GM23338 (cell line): Measurements from ENCODE around the gene CDH5. TPM values are rescaled to one million over a fixed set of nuclear protein-coding genes. Genes with fewer than 3 reads are reported as not detected.

Source experiments
- ATAC-seq: fragments of 200-7000 bp; cut with Tn5 transposase; 3 replicates; pipeline ENCODE4 v1.9.1; 2020
- DNase-seq: peaks from one replicate; pipeline ENCODE4 v3.0.0-alpha.2; 2015; ENCODE audit warnings: low spot score
- H2AFZ ChIP-seq: fragments of 200-600 bp; sonication (generic); 2 replicates; pipeline ENCODE4 v1.8.0; 2016; ENCODE audit warnings: antibody characterized with exemption, mild to moderate bottlenecking, moderate library complexity
- H3F3A ChIP-seq: fragments of 200-600 bp; sonication (generic); replicated peaks from 2 replicates; pipeline ENCODE4 v1.8.0; 2017; ENCODE audit warnings: antibody characterized with exemption, mixed run types, low read depth
- H3K27ac ChIP-seq: fragments of 200-600 bp; sonication (generic); 2 replicates; pipeline ENCODE4 v1.6.1; 2016; ENCODE audit warnings: low read depth
- H3K27me3 ChIP-seq: fragments of 200-600 bp; sonication (generic); 2 replicates; pipeline ENCODE4 v1.8.0; 2016; ENCODE audit warnings: mild to moderate bottlenecking, mixed run types, moderate library complexity; ENCODE audit not compliant: insufficient read depth
- H3K36me3 ChIP-seq: fragments of 200-600 bp; sonication (generic); 2 replicates; pipeline ENCODE4 v1.8.0; 2016; ENCODE audit warnings: mild to moderate bottlenecking; ENCODE audit not compliant: insufficient read depth
- H3K4me1 ChIP-seq: fragments of 200-600 bp; sonication (generic); 2 replicates; pipeline ENCODE4 v1.8.0; 2016; ENCODE audit warnings: mild to moderate bottlenecking, moderate library complexity; ENCODE audit not compliant: insufficient read depth
- H3K4me2 ChIP-seq: fragments of 200-600 bp; sonication (generic); 2 replicates; pipeline ENCODE4 v1.7.1; 2017; ENCODE audit warnings: mixed run types
- H3K4me3 ChIP-seq: fragments of 200-600 bp; sonication (generic); 2 replicates; pipeline ENCODE4 v1.6.1; 2016; ENCODE audit warnings: mixed run types
- H3K79me2 ChIP-seq: fragments of 200-600 bp; sonication (generic); replicated peaks from 2 replicates; pipeline ENCODE4 v1.8.0; 2017; ENCODE audit warnings: mild to moderate bottlenecking; ENCODE audit not compliant: insufficient read depth
- H3K9me2 ChIP-seq: fragments of 200-600 bp; sonication (generic); 2 replicates; pipeline ENCODE4 v1.8.0; 2017; ENCODE audit not compliant: insufficient read depth
- H4K20me1 ChIP-seq: fragments of 200-600 bp; sonication (generic); replicated peaks from 2 replicates; pipeline ENCODE4 v1.8.0; 2017; ENCODE audit warnings: mild to moderate bottlenecking; ENCODE audit not compliant: insufficient read depth
- H3K27ac Mint-ChIP-seq: 2 replicates; pipeline ENCODE4 v1.8.0; 2020; ENCODE audit warnings: inconsistent platforms, mild to moderate bottlenecking, moderate library complexity, mixed read lengths
- H3K27me3 Mint-ChIP-seq: 3 replicates; pipeline ENCODE4 v1.8.0; 2022; ENCODE audit warnings: low read depth, mild to moderate bottlenecking, moderate library complexity, mixed read lengths, inconsistent platforms; ENCODE audit not compliant: insufficient read depth, poor library complexity
- H3K36me3 Mint-ChIP-seq: 3 replicates; pipeline ENCODE4 v1.8.0; 2021; ENCODE audit warnings: low read depth, mild to moderate bottlenecking, inconsistent platforms, moderate library complexity, mixed read lengths
- H3K4me1 Mint-ChIP-seq: 3 replicates; pipeline ENCODE4 v1.8.0; 2020; ENCODE audit warnings: mild to moderate bottlenecking, inconsistent platforms, mixed read lengths
- H3K4me3 Mint-ChIP-seq: 3 replicates; pipeline ENCODE4 v1.8.0; 2021; ENCODE audit warnings: moderate library complexity, mild to moderate bottlenecking, inconsistent platforms, mixed read lengths
- H3K9me3 Mint-ChIP-seq: 3 replicates; pipeline ENCODE4 v1.8.0; 2020; ENCODE audit warnings: moderate library complexity, mild to moderate bottlenecking, inconsistent platforms, mixed read lengths
- EZH2 ChIP-seq: fragments of 200-600 bp; sonication (generic); IDR thresholded peaks from one replicate; pipeline ENCODE4 v1.8.0; 2017; ENCODE audit warnings: antibody characterized with exemption, mild to moderate bottlenecking, low read depth; ENCODE audit not compliant: unreplicated experiment
- EZH2phosphoT487 ChIP-seq: fragments of 200-600 bp; sonication (generic); IDR thresholded peaks from one replicate; pipeline ENCODE4 v1.8.1; 2018; ENCODE audit warnings: antibody characterized with exemption; ENCODE audit not compliant: unreplicated experiment
- POLR2AphosphoS5 ChIP-seq: IDR thresholded peaks from 2 replicates; pipeline ENCODE4 v1.6.1; 2016; ENCODE audit warnings: antibody characterized with exemption, low read depth
- STAT1 ChIP-seq: IDR thresholded peaks from one replicate; pipeline ENCODE4 v1.6.1; 2016; ENCODE audit warnings: antibody characterized with exemption; ENCODE audit not compliant: unreplicated experiment
- ZNF331 ChIP-seq: fragments of 250-450 bp; sonication (Bioruptor Pico); IDR thresholded peaks from 2 replicates; pipeline ENCODE4 v1.5.0; 2020; ENCODE audit warnings: low read depth, mild to moderate bottlenecking, moderate library complexity
- polyA plus RNA-seq: library from polyadenylated mRNA; unstranded; fragments of >200 nt; fragmentation: Nextera tagmentation; extraction: Ambion mirVana; gene quantifications from 2 replicates; pipeline ENCODE4 v1.2.1, GENCODE V29; 2016
- total RNA-seq: library from RNA; depleted of rRNA; stranded (reverse); fragments of >200 nt; shearing (Covaris generic); gene quantifications from 2 replicates; pipeline ENCODE4 v1.2.3, GENCODE V29; 2014
- TF ChIP-seq, protein P1 (sequence below), 2 experiments: fragments of 200-600 bp in 1 of 2; sonication (generic) in 1 of 2; conservative IDR thresholded peaks; 2 replicates each; pipeline versions ENCODE4 v1.5.1 to v1.6.1; 2016 to 2017; ENCODE audit warnings: antibody characterized with exemption in 2 of 2, low read depth in 2 of 2, mild to moderate bottlenecking in 2 of 2, moderate library complexity in 1 of 2
- TF ChIP-seq, protein P2 (sequence below): fragments of 250-450 bp; sonication (Bioruptor Pico); IDR thresholded peaks from 2 replicates; pipeline ENCODE4 v1.5.0; 2020; ENCODE audit warnings: mild to moderate bottlenecking, moderate library complexity
- TF ChIP-seq, protein P3 (sequence below): IDR thresholded peaks from 2 replicates; pipeline ENCODE4 v1.6.1; 2016; ENCODE audit warnings: antibody characterized with exemption

Gene CDH5
- total and polyA plus RNA-seq, 2 experiments from 2014 or later, result 0.18 TPM; not detected in 1

- DNase-seq (no peak), ATAC-seq (no peak)
- Mint-ChIP-seq H3K27me3 (peaks cover 18% of the 10 kb centered on the region), H3K36me3 (no peaks in the 10 kb centered on the region), H3K4me1 (peaks cover 49% of the 10 kb centered on the region), H3K4me3 (no peak overlapping the region), H3K9me3 (no peaks in the 10 kb centered on the region), H3K27ac (no peak overlapping the region)
- Histone ChIP-seq H3K4me1 (peaks cover 9% of the 10 kb centered on the region; the same call in 1 of the 2 replicates), H3K4me3 (no peak overlapping the region), H3K36me3 (no peaks in the 10 kb centered on the region), H3K9me2 (no peaks in the 10 kb centered on the region), H3F3A (no peaks in the 10 kb centered on the region), H3K4me2 (no peak overlapping the region), H4K20me1 (no peaks in the 10 kb centered on the region), H3K27ac (no peak overlapping the region), H3K27me3 (no peaks in the 10 kb centered on the region), H3K79me2 (no peaks in the 10 kb centered on the region), H2AFZ (no peak overlapping the region)
- TF ChIP-seq EZH2 (no peak), EZH2phosphoT487 (no peak), ZNF331 (CRISPR knock-in tag) (no peak), STAT1 (no peak), POLR2AphosphoS5 (no peak)
- TF ChIP-seq, protein P1, sequence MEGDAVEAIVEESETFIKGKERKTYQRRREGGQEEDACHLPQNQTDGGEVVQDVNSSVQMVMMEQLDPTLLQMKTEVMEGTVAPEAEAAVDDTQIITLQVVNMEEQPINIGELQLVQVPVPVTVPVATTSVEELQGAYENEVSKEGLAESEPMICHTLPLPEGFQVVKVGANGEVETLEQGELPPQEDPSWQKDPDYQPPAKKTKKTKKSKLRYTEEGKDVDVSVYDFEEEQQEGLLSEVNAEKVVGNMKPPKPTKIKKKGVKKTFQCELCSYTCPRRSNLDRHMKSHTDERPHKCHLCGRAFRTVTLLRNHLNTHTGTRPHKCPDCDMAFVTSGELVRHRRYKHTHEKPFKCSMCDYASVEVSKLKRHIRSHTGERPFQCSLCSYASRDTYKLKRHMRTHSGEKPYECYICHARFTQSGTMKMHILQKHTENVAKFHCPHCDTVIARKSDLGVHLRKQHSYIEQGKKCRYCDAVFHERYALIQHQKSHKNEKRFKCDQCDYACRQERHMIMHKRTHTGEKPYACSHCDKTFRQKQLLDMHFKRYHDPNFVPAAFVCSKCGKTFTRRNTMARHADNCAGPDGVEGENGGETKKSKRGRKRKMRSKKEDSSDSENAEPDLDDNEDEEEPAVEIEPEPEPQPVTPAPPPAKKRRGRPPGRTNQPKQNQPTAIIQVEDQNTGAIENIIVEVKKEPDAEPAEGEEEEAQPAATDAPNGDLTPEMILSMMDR (conservative IDR thresholded peaks at IDR 0.05; ENCODE audit: low read depth in 2 of 2), result no peak
- TF ChIP-seq, protein P2, sequence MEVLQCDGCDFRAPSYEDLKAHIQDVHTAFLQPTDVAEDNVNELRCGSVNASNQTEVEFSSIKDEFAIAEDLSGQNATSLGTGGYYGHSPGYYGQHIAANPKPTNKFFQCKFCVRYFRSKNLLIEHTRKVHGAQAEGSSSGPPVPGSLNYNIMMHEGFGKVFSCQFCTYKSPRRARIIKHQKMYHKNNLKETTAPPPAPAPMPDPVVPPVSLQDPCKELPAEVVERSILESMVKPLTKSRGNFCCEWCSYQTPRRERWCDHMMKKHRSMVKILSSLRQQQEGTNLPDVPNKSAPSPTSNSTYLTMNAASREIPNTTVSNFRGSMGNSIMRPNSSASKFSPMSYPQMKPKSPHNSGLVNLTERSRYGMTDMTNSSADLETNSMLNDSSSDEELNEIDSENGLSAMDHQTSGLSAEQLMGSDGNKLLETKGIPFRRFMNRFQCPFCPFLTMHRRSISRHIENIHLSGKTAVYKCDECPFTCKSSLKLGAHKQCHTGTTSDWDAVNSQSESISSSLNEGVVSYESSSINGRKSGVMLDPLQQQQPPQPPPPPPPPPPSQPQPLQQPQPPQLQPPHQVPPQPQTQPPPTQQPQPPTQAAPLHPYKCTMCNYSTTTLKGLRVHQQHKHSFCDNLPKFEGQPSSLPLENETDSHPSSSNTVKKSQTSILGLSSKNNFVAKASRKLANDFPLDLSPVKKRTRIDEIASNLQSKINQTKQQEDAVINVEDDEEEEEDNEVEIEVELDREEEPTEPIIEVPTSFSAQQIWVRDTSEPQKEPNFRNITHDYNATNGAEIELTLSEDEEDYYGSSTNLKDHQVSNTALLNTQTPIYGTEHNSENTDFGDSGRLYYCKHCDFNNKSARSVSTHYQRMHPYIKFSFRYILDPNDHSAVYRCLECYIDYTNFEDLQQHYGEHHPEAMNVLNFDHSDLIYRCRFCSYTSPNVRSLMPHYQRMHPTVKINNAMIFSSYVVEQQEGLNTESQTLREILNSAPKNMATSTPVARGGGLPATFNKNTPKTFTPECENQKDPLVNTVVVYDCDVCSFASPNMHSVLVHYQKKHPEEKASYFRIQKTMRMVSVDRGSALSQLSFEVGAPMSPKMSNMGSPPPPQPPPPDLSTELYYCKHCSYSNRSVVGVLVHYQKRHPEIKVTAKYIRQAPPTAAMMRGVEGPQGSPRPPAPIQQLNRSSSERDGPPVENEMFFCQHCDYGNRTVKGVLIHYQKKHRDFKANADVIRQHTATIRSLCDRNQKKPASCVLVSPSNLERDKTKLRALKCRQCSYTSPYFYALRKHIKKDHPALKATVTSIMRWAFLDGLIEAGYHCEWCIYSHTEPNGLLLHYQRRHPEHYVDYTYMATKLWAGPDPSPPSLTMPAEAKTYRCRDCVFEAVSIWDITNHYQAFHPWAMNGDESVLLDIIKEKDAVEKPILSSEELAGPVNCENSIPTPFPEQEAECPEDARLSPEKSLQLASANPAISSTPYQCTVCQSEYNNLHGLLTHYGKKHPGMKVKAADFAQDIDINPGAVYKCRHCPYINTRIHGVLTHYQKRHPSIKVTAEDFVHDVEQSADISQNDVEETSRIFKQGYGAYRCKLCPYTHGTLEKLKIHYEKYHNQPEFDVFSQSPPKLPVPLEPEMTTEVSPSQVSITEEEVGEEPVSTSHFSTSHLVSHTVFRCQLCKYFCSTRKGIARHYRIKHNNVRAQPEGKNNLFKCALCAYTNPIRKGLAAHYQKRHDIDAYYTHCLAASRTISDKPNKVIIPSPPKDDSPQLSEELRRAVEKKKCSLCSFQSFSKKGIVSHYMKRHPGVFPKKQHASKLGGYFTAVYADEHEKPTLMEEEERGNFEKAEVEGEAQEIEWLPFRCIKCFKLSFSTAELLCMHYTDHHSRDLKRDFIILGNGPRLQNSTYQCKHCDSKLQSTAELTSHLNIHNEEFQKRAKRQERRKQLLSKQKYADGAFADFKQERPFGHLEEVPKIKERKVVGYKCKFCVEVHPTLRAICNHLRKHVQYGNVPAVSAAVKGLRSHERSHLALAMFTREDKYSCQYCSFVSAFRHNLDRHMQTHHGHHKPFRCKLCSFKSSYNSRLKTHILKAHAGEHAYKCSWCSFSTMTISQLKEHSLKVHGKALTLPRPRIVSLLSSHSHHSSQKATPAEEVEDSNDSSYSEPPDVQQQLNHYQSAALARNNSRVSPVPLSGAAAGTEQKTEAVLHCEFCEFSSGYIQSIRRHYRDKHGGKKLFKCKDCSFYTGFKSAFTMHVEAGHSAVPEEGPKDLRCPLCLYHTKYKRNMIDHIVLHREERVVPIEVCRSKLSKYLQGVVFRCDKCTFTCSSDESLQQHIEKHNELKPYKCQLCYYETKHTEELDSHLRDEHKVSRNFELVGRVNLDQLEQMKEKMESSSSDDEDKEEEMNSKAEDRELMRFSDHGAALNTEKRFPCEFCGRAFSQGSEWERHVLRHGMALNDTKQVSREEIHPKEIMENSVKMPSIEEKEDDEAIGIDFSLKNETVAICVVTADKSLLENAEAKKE (CRISPR knock-in tag), result no peak
- TF ChIP-seq, protein P3, sequence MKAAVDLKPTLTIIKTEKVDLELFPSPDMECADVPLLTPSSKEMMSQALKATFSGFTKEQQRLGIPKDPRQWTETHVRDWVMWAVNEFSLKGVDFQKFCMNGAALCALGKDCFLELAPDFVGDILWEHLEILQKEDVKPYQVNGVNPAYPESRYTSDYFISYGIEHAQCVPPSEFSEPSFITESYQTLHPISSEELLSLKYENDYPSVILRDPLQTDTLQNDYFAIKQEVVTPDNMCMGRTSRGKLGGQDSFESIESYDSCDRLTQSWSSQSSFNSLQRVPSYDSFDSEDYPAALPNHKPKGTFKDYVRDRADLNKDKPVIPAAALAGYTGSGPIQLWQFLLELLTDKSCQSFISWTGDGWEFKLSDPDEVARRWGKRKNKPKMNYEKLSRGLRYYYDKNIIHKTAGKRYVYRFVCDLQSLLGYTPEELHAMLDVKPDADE, result no peak
Observed at GRCh38 chr16:66364959-66365306, 1.6 kb upstream of the CDH5 start.
